Heart left ventricle (tissue), 16 donors: ENCODE measurements around the gene NALCN. TPM values are rescaled to one million over a fixed set of nuclear protein-coding genes. Genes with fewer than 3 reads are reported as not detected.

Experiments used
- ATAC-seq, 4 donors: fragments of 200-7000 bp; cut with Tn5 transposase; one replicate each; pipeline ENCODE4 v1.9.1; 2020 to 2022; ENCODE audit warnings: moderate library complexity in 4 of 4, mild to moderate bottlenecking in 3 of 4, moderate number of reproducible peaks in 1 of 4
- DNase-seq, 5 donors: peaks; one replicate each; pipeline ENCODE4 v3.0.0-alpha.2; 2020
- H3K27ac ChIP-seq, 12 donors: fragments of 200-600 bp; sonication (generic) in 4 of 12; one replicate each; pipeline versions ENCODE4 v1.5.0 to v1.8.0; 2016 to 2022; ENCODE audit warnings: mild to moderate bottlenecking in 2 of 12
- H3K27me3 ChIP-seq, 9 donors: fragments of 200-600 bp; sonication (generic) in 2 of 9; one replicate each; pipeline versions ENCODE4 v1.5.1 to v1.8.0; 2016 to 2022; ENCODE audit warnings: mild to moderate bottlenecking in 3 of 9
- H3K36me3 ChIP-seq, 9 donors: fragments of 200-600 bp; sonication (generic) in 2 of 9; one replicate each; pipeline versions ENCODE4 v1.5.0 to v1.8.0; 2018 to 2022; ENCODE audit warnings: mild to moderate bottlenecking in 2 of 9
- H3K4me1 ChIP-seq, 12 donors: fragments of 200-600 bp; sonication (generic) in 4 of 12; one replicate each; pipeline versions ENCODE4 v1.5.0 to v1.8.0; 2016 to 2022; ENCODE audit warnings: mild to moderate bottlenecking in 3 of 12
- H3K4me3 ChIP-seq, 12 donors: fragments of 200-600 bp; sonication (generic) in 4 of 12; one replicate each; pipeline versions ENCODE4 v1.5.0 to v1.8.0; 2017 to 2022; ENCODE audit warnings: mild to moderate bottlenecking in 9 of 12, moderate library complexity in 4 of 12
- H3K9me3 ChIP-seq, 12 donors: fragments of 200-600 bp; sonication (generic) in 4 of 12; one replicate each; pipeline versions ENCODE4 v1.5.0 to v1.8.0; 2016 to 2022; ENCODE audit warnings: mild to moderate bottlenecking in 1 of 12
- POLR2A ChIP-seq, 2 donors: fragments of 450-650 bp; IDR thresholded peaks; one replicate each; pipeline ENCODE4 v1.6.1; 2017; ENCODE audit warnings: antibody characterized with exemption in 2 of 2, mild to moderate bottlenecking in 2 of 2, moderate library complexity in 2 of 2
- WGBS, 4 donors: extraction: QIAGEN DNeasy Blood & Tissue Kit in 2 of 4; methylation state at CpG; one replicate each; pipeline versions ENCODE4 v1.1.5 to v1.1.7; 2013 to 2018; 5-methylcytosine and 5-hydroxymethylcytosine counted together
- intact Hi-C, 10 donors: fragments of 100-400 bp; cut with DNase I; formaldehyde crosslinking; loops; one replicate each; pipeline versions ENCODE4 v1.11.1 to v1.14.2; 2022
- polyA plus RNA-seq, 2 donors: library from polyadenylated mRNA; stranded (reverse); fragments of 200-250 nt; gene quantifications; one replicate each; pipeline ENCODE4 v1.2.3, GENCODE V29; 2013
- total RNA-seq, 9 donors: library from RNA; depleted of rRNA in 2 of 9; stranded (reverse); fragments of >200 nt in 2 of 9; fragmentation: NEBNext Ultra II Directional in 3 of 9; extraction: Animal tissue kit (Norgen Biotek cat#: 25700) in 3 of 9; gene quantifications; one replicate each; pipeline versions ENCODE4 v1.1.0 to v1.2.4, GENCODE V29; 2016 to 2023
- TF ChIP-seq, protein P1 (sequence below), 12 donors: fragments of 200-600 bp; sonication (generic) in 4 of 12; IDR thresholded peaks; one replicate each; pipeline versions ENCODE4 v1.5.0 to v1.8.0; 2018 to 2022; ENCODE audit warnings: antibody characterized with exemption in 12 of 12, mild to moderate bottlenecking in 5 of 12
- donor health status: ischemic (EF 13 %, LVEDD 7.1; RV severe dilation, severe dysfunction).
- donor health status: healthy with polysubstance abuse.
- donor health status: DM: no; HTN: yes; CAD: no.
- donor health status: DM: no; HTN: no; CAD: no.
- donor health status: ischemic (EF 25% LVEDD 6.9; RV normal size, moderate dysfunction).
- donor health status: ischemic (EF 25% LVEDD 5.7; RV mildly dilated, moderate dysfunction).
- donor health status: healthy.
- donor health status: DM: yes; HTN: yes; CAD: no.
- donor health status: ischemic (EF 35%, LVEDD 5.7; RV mildly dilated, moderate dysfunction).
- donor health status: nonischemic (EF 11% LVEDD 7.7; RV severe dilation, severe dysfunction).
- donor health status: DM: yes; HTN: yes; CAD: no.
- donor health status: PGD.
- donor health status: ischemic (EF 29% LVEDD 5.4; RV normal size, mild dysfunction).
- donor health status: nonischemic (EF 23%, LVEDD 6.1; RV moderate dilation, normal function).

The NALCN gene
- total and polyA plus RNA-seq, 11 donors, result 1.9 to 11.4 (median 6.8) TPM; not detected in 1

DNA sequence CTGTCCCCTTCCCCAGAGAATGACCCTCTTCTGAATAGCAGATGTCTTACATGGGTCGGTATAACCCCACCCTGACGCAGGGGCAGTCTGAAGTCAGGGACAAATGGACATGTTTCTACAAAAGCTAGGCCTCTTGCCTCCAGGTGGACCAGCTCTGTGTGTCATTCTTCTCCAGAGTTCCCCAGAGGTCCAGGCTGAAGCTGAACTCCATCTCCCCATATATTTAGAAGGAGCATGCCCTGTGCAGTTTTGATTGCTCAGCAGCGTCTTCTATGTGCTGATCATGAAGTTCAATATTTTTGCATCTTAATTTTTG is 8.8 kb upstream of the NALCN start:
- H3K27me3 ChIP-seq, result peaks cover 0 to 5% (median 0%) of the 10 kb centered on the region in 9 donors
- no peak for DNase-seq
- H3K36me3 ChIP-seq, result no peaks in the 10 kb centered on the region
- no peaks in the 10 kb centered on the region for H3K4me1 ChIP-seq
- peak overlapping the region in 3 of 12 donors; percentile 14 to 38 (median 28) for H3K27ac ChIP-seq
- intact Hi-C loops, result no loop called here
- no peaks in the 10 kb centered on the region for H3K9me3 ChIP-seq
- TF ChIP-seq POLR2A (IDR thresholded peaks at IDR 0.05), result no peak
- TF ChIP-seq, protein P1, sequence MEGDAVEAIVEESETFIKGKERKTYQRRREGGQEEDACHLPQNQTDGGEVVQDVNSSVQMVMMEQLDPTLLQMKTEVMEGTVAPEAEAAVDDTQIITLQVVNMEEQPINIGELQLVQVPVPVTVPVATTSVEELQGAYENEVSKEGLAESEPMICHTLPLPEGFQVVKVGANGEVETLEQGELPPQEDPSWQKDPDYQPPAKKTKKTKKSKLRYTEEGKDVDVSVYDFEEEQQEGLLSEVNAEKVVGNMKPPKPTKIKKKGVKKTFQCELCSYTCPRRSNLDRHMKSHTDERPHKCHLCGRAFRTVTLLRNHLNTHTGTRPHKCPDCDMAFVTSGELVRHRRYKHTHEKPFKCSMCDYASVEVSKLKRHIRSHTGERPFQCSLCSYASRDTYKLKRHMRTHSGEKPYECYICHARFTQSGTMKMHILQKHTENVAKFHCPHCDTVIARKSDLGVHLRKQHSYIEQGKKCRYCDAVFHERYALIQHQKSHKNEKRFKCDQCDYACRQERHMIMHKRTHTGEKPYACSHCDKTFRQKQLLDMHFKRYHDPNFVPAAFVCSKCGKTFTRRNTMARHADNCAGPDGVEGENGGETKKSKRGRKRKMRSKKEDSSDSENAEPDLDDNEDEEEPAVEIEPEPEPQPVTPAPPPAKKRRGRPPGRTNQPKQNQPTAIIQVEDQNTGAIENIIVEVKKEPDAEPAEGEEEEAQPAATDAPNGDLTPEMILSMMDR (IDR thresholded peaks at IDR 0.05), result no peak
- ATAC-seq, result no peak
- WGBS, 4 donors, result 76 to 86% (median 82%) methylated on average over 3 of the region's 3 CpGs
- H3K4me3 ChIP-seq, result no peak overlapping the region

DNA sequence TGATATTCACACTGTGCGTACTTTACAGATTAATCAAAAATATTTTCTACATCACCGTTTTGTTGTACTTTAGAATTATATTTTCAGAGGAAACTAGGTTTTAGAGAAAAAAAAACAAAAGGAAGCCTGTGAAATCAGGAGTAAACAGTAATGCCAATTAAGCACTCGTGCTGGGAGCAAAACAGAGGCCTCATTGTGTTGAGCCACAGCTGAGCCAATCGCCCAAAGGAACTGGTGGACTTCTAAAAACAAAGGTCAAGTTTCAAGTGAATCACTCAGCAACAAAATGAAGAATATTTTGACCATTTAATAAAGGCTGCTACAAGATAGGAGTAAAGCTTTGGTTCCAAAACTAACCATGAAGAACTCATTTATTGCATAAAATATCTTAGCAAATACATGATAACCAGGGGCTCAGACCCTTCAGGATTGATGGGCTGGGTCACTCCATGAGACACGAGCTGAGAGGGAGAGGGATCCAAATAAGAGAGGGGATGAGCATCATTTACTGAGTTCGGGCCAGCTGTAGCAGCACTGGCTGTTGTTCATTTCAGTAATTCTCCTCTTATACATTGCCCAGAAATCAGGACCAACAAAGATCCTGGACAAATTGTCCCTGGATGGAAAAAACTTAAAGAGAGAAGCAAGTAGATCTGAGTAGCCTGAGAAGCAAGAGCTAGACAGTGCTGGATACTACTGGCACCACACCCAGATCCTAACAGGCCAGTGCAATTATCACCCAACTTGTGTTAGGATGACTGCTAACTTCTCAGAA is 8.3 kb upstream of the NALCN start:
- 40 to 54% (median 52%) methylated on average over 6 of the region's 6 CpGs for WGBS, 4 donors
- H3K9me3 ChIP-seq, result no peaks in the 10 kb centered on the region
- peak overlapping the region in 3 of 12 donors; percentile 14 to 38 (median 28) for H3K27ac ChIP-seq
- H3K36me3 ChIP-seq, result no peaks in the 10 kb centered on the region
- peak in 1 of 5 donors; percentile 29 for DNase-seq
- TF ChIP-seq, protein P1 (IDR thresholded peaks at IDR 0.05), result no peak
- TF ChIP-seq POLR2A (IDR thresholded peaks at IDR 0.05), result no peak
- intact Hi-C loops, result no loop called here
- peak in 2 of 4 donors; percentile 51 to 63 for ATAC-seq
- H3K4me1 ChIP-seq, result no peaks in the 10 kb centered on the region
- H3K4me3 ChIP-seq, result no peak overlapping the region
- H3K27me3 ChIP-seq, result no peaks in the 10 kb centered on the region

DNA sequence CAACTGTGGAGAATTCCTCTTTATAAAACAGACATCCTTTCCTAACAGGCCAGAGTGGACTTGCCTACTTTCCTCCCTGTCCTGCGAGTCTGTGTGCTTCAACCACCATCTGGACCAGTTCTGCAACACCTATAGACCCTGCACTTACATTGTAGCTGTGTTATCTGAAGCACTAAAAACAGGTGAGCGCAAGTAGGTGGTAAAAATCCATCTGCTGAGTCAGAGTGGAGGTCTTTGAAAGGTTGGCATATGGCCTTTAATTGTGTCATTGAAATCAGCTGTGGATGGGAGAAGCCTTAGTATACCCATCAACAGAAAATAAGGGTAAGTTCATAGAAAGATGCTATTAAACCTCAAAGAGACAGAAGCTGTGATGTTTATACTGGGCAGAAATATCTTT is 7.6 kb upstream of the NALCN start:
- TF ChIP-seq, protein P1 (IDR thresholded peaks at IDR 0.05), result no peak
- no peak for TF ChIP-seq POLR2A (IDR thresholded peaks at IDR 0.05)
- H3K4me1 ChIP-seq, result no peaks in the 10 kb centered on the region
- H3K4me3 ChIP-seq, result no peak overlapping the region
- H3K27me3 ChIP-seq, result no peaks in the 10 kb centered on the region
- DNase-seq (no peak), ATAC-seq (no peak)
- intact Hi-C loops, result no loop called here
- H3K9me3 ChIP-seq, result no peaks in the 10 kb centered on the region
- WGBS, 4 donors, result 78 to 89% (median 83%) methylated on average over 2 of the region's 2 CpGs
- no peaks in the 10 kb centered on the region for H3K36me3 ChIP-seq
- H3K27ac ChIP-seq, result peak overlapping the region in 2 of 12 donors; percentile 0 to 14

DNA sequence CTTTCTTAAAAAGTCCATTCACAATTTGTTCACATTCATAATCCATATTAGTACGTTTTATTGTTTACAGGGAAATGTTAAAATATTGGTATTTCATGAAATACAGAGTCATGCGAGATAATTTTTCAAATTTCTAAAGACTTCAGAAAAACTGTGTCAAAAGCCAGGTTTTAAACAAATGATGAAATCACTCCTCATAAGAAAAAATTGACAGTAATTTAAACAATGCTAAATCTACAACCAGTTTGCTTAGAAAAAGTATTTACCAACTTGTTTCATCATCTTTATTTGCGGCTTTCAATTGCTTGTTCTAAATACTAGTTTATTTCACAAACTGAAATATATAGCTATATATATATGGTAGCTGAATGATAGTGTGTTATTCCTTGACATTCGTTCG is 1.2 kb upstream of the NALCN start:
- no peak overlapping the region for H3K27ac ChIP-seq

More for the DNA sequence above, 1.2 kb upstream of the NALCN start:
- Histone ChIP-seq H3K36me3 (no peaks in the 10 kb centered on the region), H3K27me3 (peaks cover 0 to 29% (median 5%) of the 10 kb centered on the region in 9 donors), H3K4me3 (no peak overlapping the region), H3K9me3 (no peaks in the 10 kb centered on the region), H3K4me1 (peaks cover 0 to 21% (median 0%) of the 10 kb centered on the region in 12 donors)
- DNase-seq (no peak), ATAC-seq (no peak)
- TF ChIP-seq, protein P1 (IDR thresholded peaks at IDR 0.05), result no peak
- TF ChIP-seq POLR2A (IDR thresholded peaks at IDR 0.05), result no peak
- intact Hi-C loops, result loop anchor here in 1 of 10 donors (5.0 kb wide), 1 partner anchor 70 kb away; no protein-coding TSS in a partner anchor
- WGBS, 4 donors, result 82 to 88% (median 84%) methylated on average over 5 of the region's 5 CpGs
